HG03442 (cell line): Measurements from ENCODE around the gene MRPL21.

ENCODE experiments used
- ATAC-seq: cut with Tn5 transposase; IDR thresholded peaks from one replicate; pipeline ENCODE4 v1.9.1; 2021; ENCODE audit warnings: mild to moderate bottlenecking, moderate library complexity; ENCODE audit not compliant: unreplicated experiment

The MRPL21 gene

GRCh38 chr11:68903288-68904247 lies at the start of gene MRPL21, which contains the start of gene IGHMBP2:
Gene MRPL21 (minus strand): TSS chr11:68903832. CDS start chr11:68903810, 22 bp downstream.
Gene IGHMBP2 (plus strand): TSS chr11:68903891. CDS start chr11:68903953, 62 bp downstream.
- ATAC-seq: peak; percentile 87

GRCh38 chr11:68950762-68951161 lies 47.1 kb upstream of the MRPL21 start:
- no peak for ATAC-seq

- ATAC-seq: no peak
Observed at GRCh38 chr11:68950270-68950669, 46.6 kb upstream of the MRPL21 start.

- no peak for ATAC-seq
Observed at GRCh38 chr11:68948935-68949334, 45.3 kb upstream of the MRPL21 start.

GRCh38 chr11:68948496-68948895 lies 44.9 kb upstream of the MRPL21 start:
- ATAC-seq: no peak

DNA sequence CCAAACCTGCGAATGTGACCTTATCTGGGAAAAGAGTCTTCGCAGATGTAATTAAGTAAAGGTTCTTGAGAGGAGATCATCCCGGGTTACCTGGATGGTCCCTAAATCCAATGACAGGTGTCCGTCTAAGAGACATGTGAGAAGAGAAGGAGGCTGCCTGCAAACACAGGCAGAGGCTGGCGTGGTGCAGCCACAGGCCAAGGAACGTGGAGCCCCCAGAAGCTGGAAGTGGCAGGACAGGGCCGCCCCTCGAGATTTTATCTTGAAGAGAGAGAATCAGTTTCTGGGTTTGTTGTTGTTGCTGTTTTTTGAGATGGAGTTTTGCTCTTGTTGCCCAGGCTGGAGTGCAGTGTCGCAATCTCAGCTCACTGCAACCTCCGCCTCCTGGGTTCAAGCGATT lies 43.5 kb upstream of the MRPL21 start:
- no peak for ATAC-seq

DNA sequence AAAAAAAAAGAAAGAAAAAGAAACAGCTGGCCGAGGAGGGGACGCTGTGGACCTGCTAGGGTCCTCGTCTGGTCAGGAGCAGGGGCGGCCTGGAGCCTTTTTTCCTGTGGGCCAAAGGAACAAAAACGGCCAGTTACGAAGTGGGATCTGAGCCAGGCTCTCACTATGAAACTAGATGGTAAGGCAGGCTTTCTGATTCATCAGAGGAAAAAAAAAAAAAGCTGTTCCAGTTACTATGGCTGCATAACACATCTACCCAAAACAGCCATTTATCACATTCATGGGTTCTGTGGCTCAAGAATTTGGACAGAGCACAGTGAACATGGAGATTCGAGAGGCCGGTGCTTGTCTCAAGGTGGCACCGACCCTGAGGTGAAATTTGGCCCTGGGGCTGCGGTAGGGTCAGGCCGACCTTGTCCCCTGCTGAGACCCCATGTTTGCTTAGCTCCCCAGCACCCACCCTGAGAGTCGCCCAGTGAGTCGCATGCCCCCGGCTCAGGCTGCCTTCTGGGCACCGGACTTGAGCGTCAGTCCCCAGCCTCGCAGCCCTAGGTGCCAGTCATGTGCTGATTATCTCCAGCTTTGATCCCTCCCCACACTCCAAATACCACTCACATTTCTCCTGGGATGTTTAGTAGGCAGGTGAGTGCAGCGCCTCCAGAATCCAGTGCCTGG lies 42.9 kb upstream of the MRPL21 start:
- ATAC-seq: no peak

DNA sequence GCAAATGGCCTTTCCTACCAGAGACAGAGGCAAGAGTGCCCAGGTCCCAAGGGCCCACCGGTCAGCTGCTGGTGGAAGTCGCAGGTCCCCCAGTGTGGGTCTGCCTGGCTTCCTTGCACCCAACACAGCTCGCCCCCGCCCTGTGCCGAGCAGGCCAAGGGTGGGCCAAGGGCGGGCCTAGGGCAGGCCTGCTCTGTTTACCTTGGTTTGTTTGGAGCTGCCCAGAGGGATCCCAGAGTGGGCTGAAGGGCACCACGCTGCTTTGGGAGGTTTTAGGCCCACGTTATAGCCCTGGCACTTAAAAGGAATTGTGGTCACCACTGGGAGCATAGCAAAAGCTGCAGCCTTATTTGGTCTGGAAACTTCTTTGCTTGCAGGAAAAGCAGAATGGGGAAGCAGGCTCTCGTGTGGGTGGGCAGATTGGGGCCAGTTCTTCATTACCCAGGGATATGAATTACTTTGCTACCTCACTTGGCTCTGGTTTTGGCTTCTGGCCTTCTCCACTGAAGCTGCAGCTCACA lies 39.2 kb upstream of the MRPL21 start:
- ATAC-seq: no peak

GRCh38 chr11:68942095-68942620 lies 38.5 kb upstream of the MRPL21 start:
- no peak for ATAC-seq

DNA sequence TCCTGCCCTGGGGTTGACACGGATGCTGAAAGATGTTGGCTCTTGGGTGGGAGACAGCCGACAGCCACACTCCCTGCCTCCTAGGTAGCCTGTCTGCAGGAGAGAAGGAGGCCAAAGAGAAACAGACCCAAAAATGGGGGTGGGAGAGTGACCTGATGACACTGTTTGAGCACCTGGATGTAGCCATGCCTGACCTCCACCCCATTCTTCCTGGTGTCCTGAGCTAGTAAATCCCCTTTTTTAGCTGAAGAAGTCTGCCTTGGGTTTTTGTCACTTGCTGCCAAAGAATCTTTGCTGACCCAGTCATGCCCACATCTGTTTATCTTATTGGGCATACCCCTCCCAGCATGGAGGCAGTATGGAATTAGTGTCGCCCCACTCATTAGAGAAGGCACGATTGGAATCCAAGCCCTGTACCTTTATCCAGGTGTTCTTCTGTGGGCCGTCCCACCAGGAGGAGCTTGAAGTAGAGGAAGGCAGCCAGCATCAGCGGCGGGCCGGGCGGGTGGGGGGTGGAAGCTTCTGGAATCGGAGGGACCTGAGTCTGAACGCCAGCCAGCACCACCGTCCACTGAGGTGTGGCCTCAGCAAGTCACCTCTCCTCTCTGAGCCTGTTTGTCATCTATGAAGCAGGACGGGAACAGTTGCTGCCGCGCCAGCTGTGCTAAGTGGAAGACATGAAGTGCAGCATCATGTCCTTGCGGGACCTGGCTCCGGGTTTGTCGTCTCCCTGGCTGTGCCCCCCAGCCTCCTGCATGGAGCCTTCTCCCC lies 37.9 kb upstream of the MRPL21 start:
- ATAC-seq: no peak

DNA sequence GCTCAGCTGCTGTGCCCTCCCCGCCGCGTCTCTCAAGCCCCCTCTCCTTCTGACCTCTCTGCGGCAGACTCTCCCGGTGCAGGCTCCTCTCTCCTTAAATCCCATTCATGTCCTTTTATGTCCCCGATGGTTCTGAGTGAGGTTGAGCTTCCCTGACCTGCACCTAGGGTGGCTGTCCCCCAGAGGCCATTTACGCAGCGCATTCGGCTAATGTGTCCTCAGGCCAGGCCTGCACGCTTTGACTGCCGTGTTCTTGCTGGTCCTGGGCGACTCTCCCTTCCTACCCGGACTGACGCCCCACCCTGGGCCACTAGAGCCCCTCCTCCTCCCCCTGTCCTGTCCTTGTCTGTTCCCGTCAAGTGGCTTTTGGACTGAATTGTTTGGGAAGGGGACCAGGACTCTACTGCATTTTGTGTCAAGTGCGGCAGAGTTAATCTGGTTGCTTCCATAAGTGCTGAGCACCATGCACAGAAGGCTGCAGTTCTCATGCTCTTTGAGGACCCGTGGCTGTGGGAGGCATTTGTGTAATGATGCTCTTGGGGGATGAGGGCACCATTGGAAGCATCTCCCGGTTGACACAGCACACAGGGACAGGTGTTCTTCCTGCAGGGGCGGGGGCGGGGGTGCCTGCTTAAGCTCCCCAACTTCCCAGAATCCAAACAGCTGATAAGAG lies 37.2 kb upstream of the MRPL21 start:
- no peak for ATAC-seq

GRCh38 chr11:68939583-68940555 lies 36.2 kb upstream of the MRPL21 start:
- ATAC-seq: no peak

DNA sequence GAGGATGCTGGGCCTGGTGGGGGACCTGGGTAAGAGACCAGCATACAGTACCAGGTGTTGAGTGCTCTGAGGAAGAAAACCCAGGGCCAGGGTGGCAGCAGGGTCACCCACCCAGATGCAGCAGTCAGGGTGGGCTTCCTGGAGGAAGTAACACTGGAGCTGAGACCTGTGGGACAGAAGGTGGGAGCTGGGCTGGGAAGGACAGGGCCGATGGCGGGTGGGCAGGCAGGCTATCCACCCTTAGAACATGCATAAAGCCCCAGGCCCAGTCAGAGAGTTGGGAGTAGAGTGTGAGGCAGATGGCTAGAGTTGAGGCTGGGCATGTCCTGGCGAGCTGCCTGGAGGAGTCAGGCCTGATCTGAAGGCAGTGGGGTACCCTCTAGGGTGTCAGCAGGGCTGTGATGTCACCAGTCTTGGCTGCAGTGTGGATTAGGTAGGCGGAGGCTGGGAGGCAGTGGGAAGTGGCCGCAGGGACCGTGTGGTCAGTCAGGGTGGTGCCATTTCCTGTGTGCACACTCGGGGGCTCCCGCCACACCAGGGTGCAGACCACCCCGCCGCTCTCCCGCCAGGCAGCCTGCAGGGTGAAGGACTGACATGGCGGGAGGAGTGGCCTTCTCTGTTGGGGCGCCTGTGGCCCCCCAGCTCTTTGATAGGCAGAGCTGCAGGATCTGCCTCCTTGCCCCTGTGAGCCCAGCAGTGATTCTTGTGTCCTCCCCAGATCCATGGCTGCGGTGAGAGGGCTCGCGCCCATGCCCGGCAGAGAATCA lies 35.4 kb upstream of the MRPL21 start:
- no peak for ATAC-seq

GRCh38 chr11:68938088-68938487 lies 34.5 kb upstream of the MRPL21 start:
- ATAC-seq: no peak

DNA sequence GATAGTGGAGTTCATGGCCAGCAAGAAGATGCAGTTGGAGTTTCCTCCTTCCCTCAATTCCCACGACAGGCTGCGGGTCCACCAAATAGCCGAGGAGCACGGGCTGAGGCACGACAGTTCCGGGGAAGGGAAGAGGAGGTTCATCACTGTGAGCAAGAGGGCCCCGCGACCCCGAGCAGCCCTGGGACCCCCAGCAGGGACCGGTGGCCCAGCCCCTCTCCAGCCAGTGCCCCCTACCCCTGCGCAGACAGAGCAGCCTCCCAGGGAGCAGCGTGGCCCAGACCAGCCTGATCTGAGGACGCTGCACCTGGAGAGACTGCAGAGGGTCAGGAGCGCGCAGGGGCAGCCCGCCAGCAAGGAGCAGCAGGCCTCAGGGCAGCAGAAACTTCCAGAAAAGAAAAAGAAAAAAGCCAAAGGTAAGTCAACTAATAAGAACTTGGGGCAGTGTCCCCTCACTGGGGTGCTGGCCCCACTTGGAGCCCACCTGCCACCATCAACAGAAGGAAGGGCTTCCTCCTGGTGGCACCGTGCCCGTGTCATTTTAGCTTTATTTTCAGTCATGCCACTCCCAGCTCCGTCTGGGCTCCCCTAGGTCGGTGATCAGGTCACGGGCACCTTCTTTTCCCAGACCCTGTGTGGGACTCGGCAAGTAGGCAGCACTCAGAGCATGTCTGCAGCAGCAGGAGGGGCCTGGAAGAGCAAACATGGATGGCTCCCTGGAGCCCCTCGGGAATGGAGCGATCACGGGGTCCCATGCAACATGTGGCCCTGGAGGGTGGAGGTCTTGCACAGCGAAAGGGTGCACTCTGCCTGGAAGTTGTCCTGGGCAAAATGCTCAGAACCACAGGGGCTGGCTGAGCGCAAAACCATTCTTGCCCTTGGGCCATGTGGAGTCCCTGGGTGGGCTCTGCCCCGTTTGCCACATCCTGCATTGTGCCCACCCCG lies 33.3 kb upstream of the MRPL21 start:
- ATAC-seq: no peak

GRCh38 chr11:68936358-68936636 lies 32.7 kb upstream of the MRPL21 start:
- no peak for ATAC-seq
